ENCODE results near the gene PER1. TPM values are rescaled to one million over a fixed set of nuclear protein-coding genes. Genes with fewer than 3 reads are reported as not detected.
A peak's percentile ranks its signal among the peaks of the same experiment; 100 is the strongest.

PER1 gene
- total and polyA plus RNA-seq, 9 of the 15 experiments (the other 6 are each of a cell fraction or from before 2014, with no cell fraction given): 0.13 to 26.0 (median 3.4) TPM

DNA sequence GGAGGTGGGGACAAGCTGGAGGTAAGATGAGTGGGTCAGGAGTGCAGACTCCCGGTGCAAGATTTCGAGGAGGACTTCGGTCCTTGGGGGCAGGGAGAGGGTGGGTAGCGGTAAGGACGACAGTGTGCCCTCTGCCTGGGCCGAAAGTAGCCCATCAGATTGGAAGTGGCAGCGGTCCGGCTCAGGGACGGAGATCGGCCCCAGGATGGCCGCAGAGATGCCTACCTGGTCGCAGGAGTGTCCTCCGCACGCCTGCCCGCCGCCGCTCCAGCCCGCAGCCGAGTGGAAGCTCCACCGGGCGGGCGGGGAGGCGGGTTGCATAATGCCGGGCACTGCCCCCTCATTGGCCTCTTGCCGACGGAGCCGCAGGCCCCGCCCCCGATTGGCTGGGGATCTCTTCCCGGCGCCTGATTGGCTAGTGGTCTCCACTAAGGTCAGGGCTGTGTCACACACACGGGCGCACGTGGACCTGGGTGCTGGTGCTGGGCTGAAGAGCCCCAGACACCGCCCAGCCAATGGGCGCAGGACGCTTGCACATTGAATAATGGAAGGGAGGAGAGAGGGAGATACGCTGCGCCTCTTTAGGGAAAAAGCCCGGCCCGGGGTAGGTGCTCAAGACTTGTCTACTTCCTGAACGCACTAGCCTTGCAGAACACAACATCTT, at the start of gene PER1 (continued):
- TF ChIP-seq, protein P1, sequence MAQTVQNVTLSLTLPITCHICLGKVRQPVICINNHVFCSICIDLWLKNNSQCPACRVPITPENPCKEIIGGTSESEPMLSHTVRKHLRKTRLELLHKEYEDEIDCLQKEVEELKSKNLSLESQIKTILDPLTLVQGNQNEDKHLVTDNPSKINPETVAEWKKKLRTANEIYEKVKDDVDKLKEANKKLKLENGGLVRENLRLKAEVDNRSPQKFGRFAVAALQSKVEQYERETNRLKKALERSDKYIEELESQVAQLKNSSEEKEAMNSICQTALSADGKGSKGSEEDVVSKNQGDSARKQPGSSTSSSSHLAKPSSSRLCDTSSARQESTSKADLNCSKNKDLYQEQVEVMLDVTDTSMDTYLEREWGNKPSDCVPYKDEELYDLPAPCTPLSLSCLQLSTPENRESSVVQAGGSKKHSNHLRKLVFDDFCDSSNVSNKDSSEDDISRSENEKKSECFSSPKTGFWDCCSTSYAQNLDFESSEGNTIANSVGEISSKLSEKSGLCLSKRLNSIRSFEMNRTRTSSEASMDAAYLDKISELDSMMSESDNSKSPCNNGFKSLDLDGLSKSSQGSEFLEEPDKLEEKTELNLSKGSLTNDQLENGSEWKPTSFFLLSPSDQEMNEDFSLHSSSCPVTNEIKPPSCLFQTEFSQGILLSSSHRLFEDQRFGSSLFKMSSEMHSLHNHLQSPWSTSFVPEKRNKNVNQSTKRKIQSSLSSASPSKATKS (CRISPR knock-in tag; IDR thresholded peaks at IDR 0.05): no peak
- TF ChIP-seq ZNF253 (CRISPR knock-in tag; conservative IDR thresholded peaks at IDR 0.05) (no peak), RBM15 (IDR thresholded peaks at IDR 0.05; ENCODE audit: insufficient read depth, low read length) (no peak), POLR2A (conservative IDR thresholded peaks at IDR 0.05) (peak; percentile 73), NFXL1 (CRISPR knock-in tag; IDR thresholded peaks at IDR 0.05) (no peak), PHTF2 (CRISPR knock-in tag; IDR thresholded peaks at IDR 0.05) (no peak), POLR2B (IDR thresholded peaks at IDR 0.05; ENCODE audit: low read depth, partially characterized antibody) (peak; percentile 32), PHF20 (IDR thresholded peaks at IDR 0.05; ENCODE audit: partially characterized antibody) (no peak), ZKSCAN3 (CRISPR knock-in tag; IDR thresholded peaks at IDR 0.05) (no peak), ZC3H11A (IDR thresholded peaks at IDR 0.05; ENCODE audit: low read depth, low read length) (no peak), CTBP1 (IDR thresholded peaks at IDR 0.05; ENCODE audit: borderline replicate concordance) (no peak; the same call in 1 of the 2 replicates), XRCC3 (IDR thresholded peaks at IDR 0.05) (no peak), CXXC5 (CRISPR knock-in tag; IDR thresholded peaks at IDR 0.05) (peak; percentile 61), ZNF696 (CRISPR knock-in tag; conservative IDR thresholded peaks at IDR 0.05) (no peak), RAD51 (IDR thresholded peaks at IDR 0.05; ENCODE audit: borderline replicate concordance, low read depth) (peak; percentile 32; the same call in 1 of the 2 replicates), OTX1 (CRISPR knock-in tag; IDR thresholded peaks at IDR 0.05) (no peak), ZBED1 (IDR thresholded peaks at IDR 0.05) (no peak), CBX2 (IDR thresholded peaks at IDR 0.05; ENCODE audit: insufficient read depth, low read length, poor library complexity, severe bottlenecking) (no peak), NFRKB (IDR thresholded peaks at IDR 0.05; ENCODE audit: low read depth) (no peak), FOXK2 (conservative IDR thresholded peaks at IDR 0.05 in 1 of 2, IDR thresholded peaks at IDR 0.05 in 1 of 2; ENCODE audit: low read depth in 2 of 2) (peak; percentile 51 to 69)
- TF ChIP-seq, protein P2, sequence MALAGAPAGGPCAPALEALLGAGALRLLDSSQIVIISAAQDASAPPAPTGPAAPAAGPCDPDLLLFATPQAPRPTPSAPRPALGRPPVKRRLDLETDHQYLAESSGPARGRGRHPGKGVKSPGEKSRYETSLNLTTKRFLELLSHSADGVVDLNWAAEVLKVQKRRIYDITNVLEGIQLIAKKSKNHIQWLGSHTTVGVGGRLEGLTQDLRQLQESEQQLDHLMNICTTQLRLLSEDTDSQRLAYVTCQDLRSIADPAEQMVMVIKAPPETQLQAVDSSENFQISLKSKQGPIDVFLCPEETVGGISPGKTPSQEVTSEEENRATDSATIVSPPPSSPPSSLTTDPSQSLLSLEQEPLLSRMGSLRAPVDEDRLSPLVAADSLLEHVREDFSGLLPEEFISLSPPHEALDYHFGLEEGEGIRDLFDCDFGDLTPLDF (CRISPR knock-in tag; IDR thresholded peaks at IDR 0.05): no peak
- TF ChIP-seq, protein P3, sequence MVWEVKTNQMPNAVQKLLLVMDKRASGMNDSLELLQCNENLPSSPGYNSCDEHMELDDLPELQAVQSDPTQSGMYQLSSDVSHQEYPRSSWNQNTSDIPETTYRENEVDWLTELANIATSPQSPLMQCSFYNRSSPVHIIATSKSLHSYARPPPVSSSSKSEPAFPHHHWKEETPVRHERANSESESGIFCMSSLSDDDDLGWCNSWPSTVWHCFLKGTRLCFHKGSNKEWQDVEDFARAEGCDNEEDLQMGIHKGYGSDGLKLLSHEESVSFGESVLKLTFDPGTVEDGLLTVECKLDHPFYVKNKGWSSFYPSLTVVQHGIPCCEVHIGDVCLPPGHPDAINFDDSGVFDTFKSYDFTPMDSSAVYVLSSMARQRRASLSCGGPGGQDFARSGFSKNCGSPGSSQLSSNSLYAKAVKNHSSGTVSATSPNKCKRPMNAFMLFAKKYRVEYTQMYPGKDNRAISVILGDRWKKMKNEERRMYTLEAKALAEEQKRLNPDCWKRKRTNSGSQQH (CRISPR knock-in tag; IDR thresholded peaks at IDR 0.05): no peak

All from K562 (cell line).